Stimulated activated CD8-positive, alpha-beta memory T cell treated with anti-CD3 and anti-CD28 coated beads, Interleukin-15, amount 100 ng/mL, for 24 hours (primary cell): Measurements from ENCODE around the gene FBXO17.

Experiments
- DNase-seq: peaks from one replicate; pipeline ENCODE4 v3.0.0-alpha.2; 2020; ENCODE audit warnings: low read depth

Gene FBXO17

GRCh38 chr19:38917516-38917915 lies 58.0 kb downstream of the FBXO17 start:
- no peak for DNase-seq

GRCh38 chr19:38915329-38916321 lies 59.9 kb downstream of the FBXO17 start:
- DNase-seq: no peak

- no peak for DNase-seq
Observed at GRCh38 chr19:38913958-38914357, 61.6 kb downstream of the FBXO17 start.

GRCh38 chr19:38912600-38913514 lies 62.7 kb downstream of the FBXO17 start:
- DNase-seq: no peak

GRCh38 chr19:38911388-38912001 lies 64.0 kb downstream of the FBXO17 start:
- no peak for DNase-seq

GRCh38 chr19:38910488-38910887 lies 65.1 kb downstream of the FBXO17 start:
- no peak for DNase-seq

GRCh38 chr19:38908911-38909310 lies 66.6 kb downstream of the FBXO17 start:
- no peak for DNase-seq

- DNase-seq: no peak
Observed at GRCh38 chr19:38907670-38908069, 67.9 kb downstream of the FBXO17 start.

- no peak for DNase-seq
Observed at GRCh38 chr19:38907227-38907626, 68.3 kb downstream of the FBXO17 start.

GRCh38 chr19:38905620-38906019 lies 69.9 kb downstream of the FBXO17 start:
- no peak for DNase-seq

GRCh38 chr19:38904581-38905539 lies 70.7 kb downstream of the FBXO17 start:
- DNase-seq: no peak

- DNase-seq: no peak
Observed at GRCh38 chr19:38901683-38902082, 73.9 kb downstream of the FBXO17 start.

GRCh38 chr19:38900743-38901190 lies 74.8 kb downstream of the FBXO17 start:
- no peak for DNase-seq

GRCh38 chr19:38900202-38900629 lies 75.3 kb downstream of the FBXO17 start:
- no peak for DNase-seq

GRCh38 chr19:38899447-38900201 lies 75.9 kb downstream of the FBXO17 start, which contains the start of the genes NFKBIB and SIRT2:
NFKBIB (plus strand) TSS chr19:38899969; CDS start chr19:38900033, 64 bp downstream.
SIRT2 (minus strand) TSS chr19:38899618; CDS start chr19:38899521, 97 bp downstream.
- DNase-seq: peak; percentile 83

- DNase-seq: no peak
Observed at GRCh38 chr19:38898788-38899446, 76.6 kb downstream of the FBXO17 start.

- DNase-seq: no peak
Observed at GRCh38 chr19:38894968-38895367, 80.6 kb downstream of the FBXO17 start.

GRCh38 chr19:38893341-38893771 lies 82.2 kb downstream of the FBXO17 start:
- no peak for DNase-seq

GRCh38 chr19:38892841-38893240 lies 82.7 kb downstream of the FBXO17 start:
- no peak for DNase-seq
